Activated naive CD8-positive, alpha-beta T cell treated with anti-CD3 and anti-CD28 coated beads, Interleukin-2, amount 50 U/mL, for 16 hours (primary cell): Measurements from ENCODE around the gene CDC42EP5.

Experiments
- DNase-seq: peaks from one replicate; pipeline ENCODE4 v3.0.0-alpha.2; 2020; ENCODE audit warnings: low read depth, low spot score

The CDC42EP5 gene

GRCh38 chr19:54462655-54463530 lies 10.2 kb downstream of the CDC42EP5 start:
- DNase-seq, result no peak

- DNase-seq, result no peak
Observed at GRCh38 chr19:54462047-54462654, 10.9 kb downstream of the CDC42EP5 start.

- DNase-seq, result no peak
Observed at GRCh38 chr19:54461613-54462012, 11.5 kb downstream of the CDC42EP5 start.

- DNase-seq, result no peak
Observed at GRCh38 chr19:54461210-54461609, 11.9 kb downstream of the CDC42EP5 start.

GRCh38 chr19:54460230-54461005 lies 12.7 kb downstream of the CDC42EP5 start:
- DNase-seq, result no peak

GRCh38 chr19:54459282-54460229 lies 13.5 kb downstream of the CDC42EP5 start:
- no peak for DNase-seq

- no peak for DNase-seq
Observed at GRCh38 chr19:54458648-54459281, 14.3 kb downstream of the CDC42EP5 start.

- no peak for DNase-seq
Observed at GRCh38 chr19:54457773-54458647, 15.1 kb downstream of the CDC42EP5 start.

GRCh38 chr19:54456423-54457373 lies 16.4 kb downstream of the CDC42EP5 start:
- DNase-seq, result no peak

- DNase-seq, result no peak
Observed at GRCh38 chr19:54455786-54456422, 17.2 kb downstream of the CDC42EP5 start.

- no peak for DNase-seq
Observed at GRCh38 chr19:54454781-54455675, 18.1 kb downstream of the CDC42EP5 start.

GRCh38 chr19:54453921-54454780 lies 18.9 kb downstream of the CDC42EP5 start:
- DNase-seq, result no peak

GRCh38 chr19:54452626-54453025 lies 20.5 kb downstream of the CDC42EP5 start:
- no peak for DNase-seq

- no peak for DNase-seq
Observed at GRCh38 chr19:54451997-54452396, 21.1 kb downstream of the CDC42EP5 start.

GRCh38 chr19:54451331-54451871 lies 21.7 kb downstream of the CDC42EP5 start:
- DNase-seq, result no peak

GRCh38 chr19:54449701-54450069 lies 23.4 kb downstream of the CDC42EP5 start:
- no peak for DNase-seq
